ENCODE results near the gene SORCS1. TPM values are rescaled to one million over a fixed set of nuclear protein-coding genes. Genes with fewer than 3 reads are reported as not detected.

The SORCS1 gene
- total RNA-seq, 4 donors from 2014 or later, result 7.1 to 16.7 (median 10.7) TPM

DNA sequence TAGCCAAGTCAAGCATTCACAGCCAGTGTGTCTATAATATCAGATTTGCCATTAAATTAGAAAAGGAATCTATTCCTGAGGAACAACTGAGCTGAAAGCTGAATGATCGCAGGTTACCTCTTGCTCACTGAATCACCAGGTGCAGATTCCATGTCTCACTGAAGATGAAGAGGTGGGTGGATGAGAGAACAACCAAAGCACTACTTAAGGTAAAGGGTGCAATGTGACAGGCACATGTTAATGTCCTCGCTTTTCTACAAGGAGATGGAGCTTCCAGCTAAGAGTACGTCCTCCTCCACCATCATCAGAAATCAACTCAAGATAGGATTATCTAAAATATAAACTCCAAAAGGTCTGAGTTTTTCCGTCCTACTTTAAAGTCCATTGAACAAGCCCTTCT, 4.6 kb downstream of the SORCS1 start:
- Histone ChIP-seq H3K4me1 (peaks cover 3 to 15% (median 11%) of the 10 kb centered on the region in 4 donors), H3K27me3 (peaks cover 0 to 24% (median 8%) of the 10 kb centered on the region in 4 donors), H3K9me3 (no peaks in the 10 kb centered on the region), H3K27ac (replicated peaks in 1 of 4) (no peak overlapping the region), H3K4me3 (no peak overlapping the region), H3K36me3 (no peaks in the 10 kb centered on the region)
- intact Hi-C loops (cut with DNase I), result loop anchor here (10.0 kb wide), 1 partner anchor 365 kb away; no protein-coding TSS in a partner anchor
- TF ChIP-seq POLR2AphosphoS5 (IDR thresholded peaks at IDR 0.05), result no peak
- TF ChIP-seq EP300 (IDR thresholded peaks at IDR 0.05), result no peak
- DNase-seq (ENCODE audit: extremely low spot score), result no peak
- WGBS, result 87% methylated on average over 4 of the region's 4 CpGs

DNA sequence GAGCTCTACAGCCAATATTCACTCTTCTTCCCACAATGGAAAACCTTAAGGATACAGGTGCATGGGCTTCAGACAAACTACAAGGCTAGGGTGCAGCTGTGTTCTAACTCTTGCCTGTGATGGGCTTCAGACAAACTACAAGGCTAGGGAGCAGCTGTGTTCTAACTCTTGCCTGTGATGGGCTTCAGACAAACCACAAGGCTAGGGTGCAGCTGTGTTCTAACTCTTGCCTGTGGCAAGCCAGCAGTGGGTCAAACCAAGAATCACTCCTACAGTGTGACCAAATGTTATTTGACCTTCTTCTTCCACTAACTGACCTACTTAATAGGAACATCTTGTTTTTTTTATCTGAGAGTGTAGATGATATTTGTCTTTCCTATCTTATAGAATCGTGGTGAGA, 7.4 kb downstream of the SORCS1 start:
- Histone ChIP-seq H3K4me1 (no peaks in the 10 kb centered on the region), H3K27me3 (peaks cover 0 to 3% (median 0%) of the 10 kb centered on the region in 4 donors), H3K4me3 (no peak overlapping the region), H3K27ac (replicated peaks in 1 of 4) (no peak overlapping the region), H3K36me3 (no peaks in the 10 kb centered on the region), H3K9me3 (peaks cover 0 to 2% (median 0%) of the 10 kb centered on the region in 4 donors)
- TF ChIP-seq POLR2AphosphoS5 (IDR thresholded peaks at IDR 0.05), result no peak
- TF ChIP-seq, protein P1, sequence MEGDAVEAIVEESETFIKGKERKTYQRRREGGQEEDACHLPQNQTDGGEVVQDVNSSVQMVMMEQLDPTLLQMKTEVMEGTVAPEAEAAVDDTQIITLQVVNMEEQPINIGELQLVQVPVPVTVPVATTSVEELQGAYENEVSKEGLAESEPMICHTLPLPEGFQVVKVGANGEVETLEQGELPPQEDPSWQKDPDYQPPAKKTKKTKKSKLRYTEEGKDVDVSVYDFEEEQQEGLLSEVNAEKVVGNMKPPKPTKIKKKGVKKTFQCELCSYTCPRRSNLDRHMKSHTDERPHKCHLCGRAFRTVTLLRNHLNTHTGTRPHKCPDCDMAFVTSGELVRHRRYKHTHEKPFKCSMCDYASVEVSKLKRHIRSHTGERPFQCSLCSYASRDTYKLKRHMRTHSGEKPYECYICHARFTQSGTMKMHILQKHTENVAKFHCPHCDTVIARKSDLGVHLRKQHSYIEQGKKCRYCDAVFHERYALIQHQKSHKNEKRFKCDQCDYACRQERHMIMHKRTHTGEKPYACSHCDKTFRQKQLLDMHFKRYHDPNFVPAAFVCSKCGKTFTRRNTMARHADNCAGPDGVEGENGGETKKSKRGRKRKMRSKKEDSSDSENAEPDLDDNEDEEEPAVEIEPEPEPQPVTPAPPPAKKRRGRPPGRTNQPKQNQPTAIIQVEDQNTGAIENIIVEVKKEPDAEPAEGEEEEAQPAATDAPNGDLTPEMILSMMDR (IDR thresholded peaks at IDR 0.05), result no peak
- TF ChIP-seq EP300 (IDR thresholded peaks at IDR 0.05), result no peak
- no peak for TF ChIP-seq POLR2A (IDR thresholded peaks at IDR 0.05; ENCODE audit: low read depth)
- intact Hi-C loops (cut with DNase I), result loop anchor here (10.0 kb wide), 1 partner anchor 362 kb away; no protein-coding TSS in a partner anchor
- 97% methylated on average over 1 of the region's 1 CpG for WGBS
- DNase-seq (ENCODE audit: extremely low spot score), result no peak

DNA sequence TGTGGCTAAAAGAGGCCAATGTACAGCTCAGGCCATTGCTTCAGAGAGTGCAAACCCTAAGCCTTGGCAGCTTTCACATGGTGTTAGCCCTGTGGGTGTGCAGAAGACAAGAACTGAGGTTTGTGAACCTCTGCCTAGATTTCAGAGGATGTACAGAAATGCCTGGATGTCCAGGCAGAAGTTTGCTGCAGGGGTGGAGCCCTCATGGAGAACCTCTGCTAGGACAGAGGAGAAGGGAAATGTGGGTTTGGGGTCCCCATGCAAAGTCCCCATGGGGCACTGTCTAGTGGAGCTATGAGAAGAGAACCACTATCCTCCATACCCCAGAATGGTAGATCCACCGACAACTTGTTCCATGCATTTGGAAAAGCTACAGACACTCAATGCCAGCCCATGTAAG, 12.4 kb downstream of the SORCS1 start:
- DNase-seq (ENCODE audit: extremely low spot score), result no peak
- TF ChIP-seq POLR2AphosphoS5 (IDR thresholded peaks at IDR 0.05) (no peak), POLR2A (IDR thresholded peaks at IDR 0.05; ENCODE audit: low read depth) (no peak)
- TF ChIP-seq, protein P1 (IDR thresholded peaks at IDR 0.05), result no peak
- Histone ChIP-seq H3K27me3 (no peaks in the 10 kb centered on the region), H3K4me1 (no peaks in the 10 kb centered on the region), H3K4me3 (no peak overlapping the region), H3K27ac (replicated peaks in 1 of 4) (no peak overlapping the region), H3K36me3 (no peaks in the 10 kb centered on the region), H3K9me3 (peaks cover 0 to 6% (median 0%) of the 10 kb centered on the region in 4 donors)
- intact Hi-C loops (cut with DNase I), result loop anchor here (10.0 kb wide), 1 partner anchor 357 kb away; no protein-coding TSS in a partner anchor
- 100% methylated on average over 1 of the region's 1 CpG for WGBS

DNA sequence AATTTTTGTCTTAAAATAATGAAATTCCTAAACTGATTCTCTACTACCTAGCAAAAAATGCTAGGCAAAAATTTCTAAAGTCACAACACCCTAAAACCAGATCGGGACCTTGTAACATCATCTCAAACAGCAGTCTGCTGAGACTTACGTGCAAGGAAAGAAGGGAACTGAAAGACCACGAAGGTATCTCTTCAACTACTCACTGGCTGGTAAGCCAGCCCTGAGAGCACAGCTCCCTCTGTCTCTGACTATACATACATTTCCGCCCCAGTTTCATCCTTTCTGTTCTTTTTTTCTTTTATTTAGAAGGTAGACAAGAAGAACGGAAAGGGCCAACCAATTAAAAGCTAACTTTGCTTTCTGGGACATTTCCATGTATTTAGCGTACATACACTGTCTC, 15.6 kb downstream of the SORCS1 start:
- no peak for TF ChIP-seq POLR2A (IDR thresholded peaks at IDR 0.05; ENCODE audit: low read depth)
- TF ChIP-seq, protein P1 (IDR thresholded peaks at IDR 0.05), result no peak
- no peak for TF ChIP-seq EP300 (IDR thresholded peaks at IDR 0.05)
- no peak for TF ChIP-seq POLR2AphosphoS5 (IDR thresholded peaks at IDR 0.05)
- H3K9me3 ChIP-seq, result peaks cover 0 to 6% (median 0%) of the 10 kb centered on the region in 4 donors
- DNase-seq (ENCODE audit: extremely low spot score), result no peak
- intact Hi-C loops (cut with DNase I), result no loop called here
- no peaks in the 10 kb centered on the region for H3K4me1 ChIP-seq
- H3K27ac ChIP-seq (replicated peaks in 1 of 4), result no peak overlapping the region
- no peak overlapping the region for H3K4me3 ChIP-seq
- no peaks in the 10 kb centered on the region for H3K27me3 ChIP-seq
- WGBS, result 86% methylated on average over 6 of the region's 6 CpGs
- H3K36me3 ChIP-seq, result no peaks in the 10 kb centered on the region

DNA sequence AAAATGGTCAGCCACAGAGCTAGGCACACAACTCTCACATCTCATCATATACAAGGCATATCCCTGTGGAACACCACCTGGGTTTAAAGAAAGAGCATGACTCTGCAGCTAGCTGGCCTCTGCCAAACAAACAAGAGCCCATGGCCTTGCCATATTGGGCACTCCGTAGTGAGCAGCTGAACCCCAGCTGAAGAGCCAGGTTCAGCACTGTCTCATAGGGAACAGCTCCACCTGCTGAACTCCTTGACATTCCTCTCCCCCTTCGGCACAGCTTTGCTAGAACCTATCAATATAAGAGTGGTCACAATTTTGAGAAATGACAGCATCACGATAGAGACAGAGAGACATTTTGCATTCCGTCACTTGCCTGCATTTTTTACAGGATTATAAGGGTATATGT, 20.0 kb downstream of the SORCS1 start:
- intact Hi-C loops (cut with DNase I), result no loop called here

More for the DNA sequence above, 20.0 kb downstream of the SORCS1 start:
- no peak for TF ChIP-seq POLR2A (IDR thresholded peaks at IDR 0.05; ENCODE audit: low read depth)
- TF ChIP-seq, protein P1 (IDR thresholded peaks at IDR 0.05), result peak in 2 of 3 experiments; percentile 12 to 21
- TF ChIP-seq EP300 (IDR thresholded peaks at IDR 0.05), result no peak
- no peak for TF ChIP-seq POLR2AphosphoS5 (IDR thresholded peaks at IDR 0.05)
- Histone ChIP-seq H3K9me3 (no peaks in the 10 kb centered on the region), H3K36me3 (no peaks in the 10 kb centered on the region), H3K4me3 (no peak overlapping the region), H3K27ac (replicated peaks in 1 of 4) (no peak overlapping the region), H3K4me1 (no peaks in the 10 kb centered on the region), H3K27me3 (no peaks in the 10 kb centered on the region)
- WGBS, result 47% methylated on average over 3 of the region's 4 CpGs
- no peak for DNase-seq (ENCODE audit: extremely low spot score)

All from esophagus muscularis mucosa (tissue), 4 donors.